Uterus (tissue), 4 donors: ENCODE results near the gene DNAH12. TPM values are rescaled to one million over a fixed set of nuclear protein-coding genes. Genes with fewer than 3 reads are reported as not detected.
"Not testable (repeated sequence)": the region's sequence is repeated elsewhere in the genome, so short reads cannot be mapped to it uniquely, and the experiment has no call there.

Source experiments
- DNase-seq, 2 donors: peaks; one replicate each; pipeline ENCODE4 v3.0.0-alpha.2; 2019 to 2020
- H3K27ac ChIP-seq, 2 donors: fragments of 200-600 bp; sonication (generic); 1 replicate in 1 of 2; 2 replicates in 1 of 2; pipeline ENCODE4 v1.5.1; 2016 to 2018
- H3K27me3 ChIP-seq, 2 donors: fragments of 200-600 bp; sonication (generic); one replicate each; pipeline ENCODE4 v1.5.1; 2018 to 2019; ENCODE audit warnings: control low read depth in 1 of 2
- H3K36me3 ChIP-seq, 2 donors: fragments of 200-600 bp; sonication (generic); one replicate each; pipeline ENCODE4 v1.5.1; 2019; ENCODE audit warnings: control low read depth in 1 of 2
- H3K4me1 ChIP-seq, 2 donors: fragments of 200-600 bp; sonication (generic); one replicate each; pipeline ENCODE4 v1.5.1; 2018 to 2019; ENCODE audit warnings: control low read depth in 1 of 2
- H3K4me3 ChIP-seq, 2 donors: fragments of 200-600 bp; sonication (generic); 1 replicate in 1 of 2; 2 replicates in 1 of 2; pipeline ENCODE4 v1.5.1; 2018 to 2019; ENCODE audit warnings: mild to moderate bottlenecking in 1 of 2
- H3K9me3 ChIP-seq, 2 donors: fragments of 200-600 bp; sonication (generic); one replicate each; pipeline ENCODE4 v1.5.1; 2019; ENCODE audit warnings: control low read depth in 1 of 2
- CTCF ChIP-seq, 4 experiments: fragments of 200-600 bp in 2 of 4; fragments of 450-650 bp in 2 of 4; sonication (generic) in 2 of 4; IDR thresholded peaks; one replicate each; pipeline ENCODE4 v1.5.1; 2016 to 2019; ENCODE audit warnings: antibody characterized with exemption in 4 of 4, mild to moderate bottlenecking in 2 of 4, moderate library complexity in 1 of 4
- POLR2A ChIP-seq, 2 donors: fragments of 450-650 bp; IDR thresholded peaks; one replicate each; pipeline ENCODE4 v1.6.1; 2016; ENCODE audit warnings: antibody characterized with exemption in 2 of 2, mild to moderate bottlenecking in 1 of 2, moderate library complexity in 1 of 2
- intact Hi-C: fragments of 100-400 bp; cut with DNase I; formaldehyde crosslinking; loops from one replicate; pipeline ENCODE4 v1.15.1; 2023; ENCODE audit warnings: low total_unique reads
- total RNA-seq, 4 donors: library from RNA; depleted of rRNA in 3 of 4; stranded (reverse); fragments of >200 nt in 3 of 4; gene quantifications; one replicate each; pipeline versions ENCODE4 v1.1.0 to v1.2.4, GENCODE V29; 2014 to 2023
- donor health status: DM: yes; HTN: yes; CAD: no.

Gene DNAH12
- total RNA-seq, 4 donors from 2014 or later = 0.30 to 4.4 (median 0.77) TPM; not detected in 1

- Histone ChIP-seq H3K36me3 (no peaks in the 10 kb centered on the region), H3K9me3 (no peaks in the 10 kb centered on the region), H3K4me1 (no peaks in the 10 kb centered on the region), H3K4me3 (no peak overlapping the region), H3K27me3 (no peaks in the 10 kb centered on the region), H3K27ac (no peak overlapping the region)
- no peak for DNase-seq
- intact Hi-C loops = no loop called here
- TF ChIP-seq POLR2A (IDR thresholded peaks at IDR 0.05) (no peak), CTCF (IDR thresholded peaks at IDR 0.05) (no peak)
Measured at GRCh38 chr3:57497904-57498303, 46.2 kb downstream of the DNAH12 start.

- H3K27ac ChIP-seq = no peak overlapping the region
- no peaks in the 10 kb centered on the region for H3K27me3 ChIP-seq
- no peaks in the 10 kb centered on the region for H3K36me3 ChIP-seq
- H3K4me1 ChIP-seq = no peaks in the 10 kb centered on the region
- TF ChIP-seq CTCF (IDR thresholded peaks at IDR 0.05) (no peak), POLR2A (IDR thresholded peaks at IDR 0.05) (no peak)
- H3K4me3 ChIP-seq = no peak overlapping the region
- H3K9me3 ChIP-seq = no peaks in the 10 kb centered on the region
- intact Hi-C loops = no loop called here
- DNase-seq = no peak
Measured at GRCh38 chr3:57484563-57484962, 59.6 kb downstream of the DNAH12 start.

GRCh38 chr3:57477193-57477592 lies 67.0 kb downstream of the DNAH12 start:
- intact Hi-C loops, H3K27me3 ChIP-seq, H3K4me3 ChIP-seq, H3K36me3 ChIP-seq, H3K4me1 ChIP-seq, H3K9me3 ChIP-seq, H3K27ac ChIP-seq, DNase-seq: not testable (repeated sequence)

GRCh38 chr3:57464801-57465200 lies 79.3 kb downstream of the DNAH12 start:
- intact Hi-C loops = no loop called here
- no peaks in the 10 kb centered on the region for H3K9me3 ChIP-seq
- H3K27ac ChIP-seq = no peak overlapping the region
- no peaks in the 10 kb centered on the region for H3K27me3 ChIP-seq
- no peak for TF ChIP-seq POLR2A (IDR thresholded peaks at IDR 0.05)
- no peak for TF ChIP-seq CTCF (IDR thresholded peaks at IDR 0.05)
- H3K36me3 ChIP-seq = no peaks in the 10 kb centered on the region
- no peak for DNase-seq
- no peak overlapping the region for H3K4me3 ChIP-seq
- H3K4me1 ChIP-seq = no peaks in the 10 kb centered on the region

- Histone ChIP-seq H3K4me3 (no peak overlapping the region), H3K9me3 (no peaks in the 10 kb centered on the region), H3K4me1 (no peaks in the 10 kb centered on the region), H3K36me3 (no peaks in the 10 kb centered on the region), H3K27me3 (no peaks in the 10 kb centered on the region), H3K27ac (no peak overlapping the region)
- intact Hi-C loops = no loop called here
- no peak for DNase-seq
- TF ChIP-seq POLR2A (IDR thresholded peaks at IDR 0.05) (no peak), CTCF (IDR thresholded peaks at IDR 0.05) (no peak)
Measured at GRCh38 chr3:57464011-57464410, 80.1 kb downstream of the DNAH12 start.

GRCh38 chr3:57451150-57451846 lies 92.8 kb downstream of the DNAH12 start:
- Histone ChIP-seq H3K36me3 (no peaks in the 10 kb centered on the region), H3K9me3 (no peaks in the 10 kb centered on the region), H3K4me3 (no peak overlapping the region), H3K4me1 (no peaks in the 10 kb centered on the region), H3K27ac (no peak overlapping the region), H3K27me3 (no peaks in the 10 kb centered on the region)
- no peak for TF ChIP-seq POLR2A (IDR thresholded peaks at IDR 0.05)
- no peak for TF ChIP-seq CTCF (IDR thresholded peaks at IDR 0.05)
- intact Hi-C loops = no loop called here
- no peak for DNase-seq

GRCh38 chr3:57449276-57449847 lies 94.8 kb downstream of the DNAH12 start:
- H3K36me3 ChIP-seq, H3K4me1 ChIP-seq, H3K9me3 ChIP-seq, H3K27ac ChIP-seq, DNase-seq, H3K27me3 ChIP-seq, H3K4me3 ChIP-seq, intact Hi-C loops: not testable (repeated sequence)

GRCh38 chr3:57448489-57448888 lies 95.7 kb downstream of the DNAH12 start:
- H3K9me3 ChIP-seq, H3K27ac ChIP-seq, H3K36me3 ChIP-seq, intact Hi-C loops, DNase-seq, H3K4me3 ChIP-seq, H3K4me1 ChIP-seq, H3K27me3 ChIP-seq: not testable (repeated sequence)
